ENCODE results near the gene ZNF311. TPM values are rescaled to one million over a fixed set of nuclear protein-coding genes. Genes with fewer than 3 reads are reported as not detected.

The ZNF311 gene
- polyA plus RNA-seq, 1 donor (not counting 4 experiments of a cell fraction or from before 2014, with no cell fraction given) = 2.7 TPM

DNA sequence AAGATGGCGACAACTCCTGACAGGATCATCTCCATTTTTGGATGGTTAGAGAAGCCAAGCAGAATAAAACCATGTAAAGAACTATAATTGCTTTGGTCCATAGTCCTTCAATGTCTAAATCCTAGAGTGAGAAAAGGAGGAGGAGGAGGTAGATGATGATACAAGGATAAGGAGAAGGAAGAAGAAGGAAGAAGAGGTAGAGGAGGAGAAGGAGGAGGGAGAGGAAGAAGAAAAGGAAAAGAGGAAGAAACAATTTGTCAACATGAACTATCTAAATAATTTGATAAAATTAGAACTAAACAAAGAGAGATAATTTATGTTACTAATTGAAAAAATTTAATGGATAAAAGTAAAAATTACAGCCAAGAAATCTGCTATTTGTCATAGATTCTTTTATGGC, 40.0 kb upstream of the ZNF311 start, which contains the start of gene OR2W1:
Gene OR2W1 (minus strand): TSS at position 101 of the 400 bp plus-strand sequence. CDS start 0 bp downstream, at position 101.
- no peak within 1 kb of the TSS for H2AFZ ChIP-seq (ENCODE audit: control insufficient read depth, low read length)
- TF ChIP-seq EZH2 (IDR thresholded peaks at IDR 0.05; ENCODE audit: low read length) = no peak
- TF ChIP-seq CTCF (optimal IDR thresholded peaks at IDR 0.05 in 1 of 3, IDR thresholded peaks at IDR 0.05 in 1 of 3, conservative IDR thresholded peaks at IDR 0.05 in 1 of 3; ENCODE audit: extremely low read depth in 1 of 3, insufficient read depth in 2 of 3, low read length in 3 of 3) = no peak
- H3K4me1 ChIP-seq (ENCODE audit: control insufficient read depth, extremely low read depth, insufficient read depth, low read length) = no peaks in the 10 kb centered on the region
- no peak within 1 kb of the TSS for H3K4me2 ChIP-seq (ENCODE audit: control insufficient read depth, extremely low read depth, insufficient read depth, low read depth, low read length)
- no peaks in the 10 kb centered on the region for H4K20me1 ChIP-seq (ENCODE audit: control insufficient read depth, extremely low read depth, insufficient read depth, low read length)
- dilution Hi-C loops (cut with MboI; ENCODE audit: extremely low pct_ligation_motif_present, low sequenced_read_pairs) = no loop called here
- DNase-seq (ENCODE audit: low read depth, low spot score) (no peak), FAIRE-seq (no peak)
- no peak within 1 kb of the TSS for H3K27ac ChIP-seq (ENCODE audit: control insufficient read depth, insufficient read depth, low read length)
- no peaks in the 10 kb centered on the region for H3K9me3 ChIP-seq (ENCODE audit: control insufficient read depth, low read depth, low read length)
- no peak within 1 kb of the TSS for H3K9ac ChIP-seq (ENCODE audit: control insufficient read depth, extremely low read depth, insufficient read depth, low read length)
- H3K27me3 ChIP-seq (ENCODE audit: control insufficient read depth, extremely low read depth, insufficient read depth, low read length) = no peaks in the 10 kb centered on the region
- H3K79me2 ChIP-seq (ENCODE audit: control insufficient read depth, insufficient read depth, low read length) = no peaks in the 10 kb centered on the region
- H3K4me3 ChIP-seq (ENCODE audit: control insufficient read depth in 2 of 3, extremely low read depth in 1 of 3, insufficient read depth in 2 of 3, low read depth in 1 of 3, low read length in 3 of 3) = no peak within 1 kb of the TSS
- no peaks in the 10 kb centered on the region for H3K36me3 ChIP-seq (ENCODE audit: control insufficient read depth in 2 of 2, extremely low read depth in 1 of 2, insufficient read depth in 2 of 2, low read length in 2 of 2)
- H3K9me1 ChIP-seq (ENCODE audit: control insufficient read depth, extremely low read depth, insufficient read depth, low read length) = no peaks in the 10 kb centered on the region

- no peaks in the 10 kb centered on the region for H4K20me1 ChIP-seq (ENCODE audit: control insufficient read depth, extremely low read depth, insufficient read depth, low read length)
- no peak overlapping the region for H3K4me3 ChIP-seq (ENCODE audit: control insufficient read depth in 2 of 3, extremely low read depth in 1 of 3, insufficient read depth in 2 of 3, low read depth in 1 of 3, low read length in 3 of 3)
- H3K27ac ChIP-seq (ENCODE audit: control insufficient read depth, insufficient read depth, low read length) = no peak overlapping the region
- FAIRE-seq (no peak), DNase-seq (ENCODE audit: low read depth, low spot score) (no peak)
- no peaks in the 10 kb centered on the region for H3K4me1 ChIP-seq (ENCODE audit: control insufficient read depth, extremely low read depth, insufficient read depth, low read length)
- H3K36me3 ChIP-seq (ENCODE audit: control insufficient read depth in 2 of 2, extremely low read depth in 1 of 2, insufficient read depth in 2 of 2, low read length in 2 of 2) = no peaks in the 10 kb centered on the region
- H2AFZ ChIP-seq (ENCODE audit: control insufficient read depth, low read length) = no peak overlapping the region
- H3K27me3 ChIP-seq (ENCODE audit: control insufficient read depth, extremely low read depth, insufficient read depth, low read length) = no peaks in the 10 kb centered on the region
- H3K9me1 ChIP-seq (ENCODE audit: control insufficient read depth, extremely low read depth, insufficient read depth, low read length) = no peaks in the 10 kb centered on the region
- no peak overlapping the region for H3K4me2 ChIP-seq (ENCODE audit: control insufficient read depth, extremely low read depth, insufficient read depth, low read depth, low read length)
- no peak overlapping the region for H3K9ac ChIP-seq (ENCODE audit: control insufficient read depth, extremely low read depth, insufficient read depth, low read length)
- no peaks in the 10 kb centered on the region for H3K79me2 ChIP-seq (ENCODE audit: control insufficient read depth, insufficient read depth, low read length)
- no peaks in the 10 kb centered on the region for H3K9me3 ChIP-seq (ENCODE audit: control insufficient read depth, low read depth, low read length)
- dilution Hi-C loops (cut with MboI; ENCODE audit: extremely low pct_ligation_motif_present, low sequenced_read_pairs) = no loop called here
- TF ChIP-seq EZH2 (IDR thresholded peaks at IDR 0.05; ENCODE audit: low read length) = no peak
- no peak for TF ChIP-seq CTCF (optimal IDR thresholded peaks at IDR 0.05 in 1 of 3, IDR thresholded peaks at IDR 0.05 in 1 of 3, conservative IDR thresholded peaks at IDR 0.05 in 1 of 3; ENCODE audit: extremely low read depth in 1 of 3, insufficient read depth in 2 of 3, low read length in 3 of 3)
Measured at GRCh38 chr6:29035951-29036350, 30.8 kb upstream of the ZNF311 start.
